Loucy (cell line): ENCODE measurements around the gene KLHL14.

Experiments used
- EZH2phosphoT487 ChIP-seq: fragments of 200-600 bp; IDR thresholded peaks from 2 replicates; pipeline ENCODE4 v1.6.1; 2018; ENCODE audit warnings: antibody characterized with exemption, mild to moderate bottlenecking, moderate library complexity, borderline replicate concordance
- TF ChIP-seq, protein P1 (sequence below): fragments of 200-600 bp; sonication (generic); conservative IDR thresholded peaks from 2 replicates; pipeline ENCODE4 v1.5.1; 2014; ENCODE audit warnings: mild to moderate bottlenecking, antibody characterized with exemption, low read length

DNA sequence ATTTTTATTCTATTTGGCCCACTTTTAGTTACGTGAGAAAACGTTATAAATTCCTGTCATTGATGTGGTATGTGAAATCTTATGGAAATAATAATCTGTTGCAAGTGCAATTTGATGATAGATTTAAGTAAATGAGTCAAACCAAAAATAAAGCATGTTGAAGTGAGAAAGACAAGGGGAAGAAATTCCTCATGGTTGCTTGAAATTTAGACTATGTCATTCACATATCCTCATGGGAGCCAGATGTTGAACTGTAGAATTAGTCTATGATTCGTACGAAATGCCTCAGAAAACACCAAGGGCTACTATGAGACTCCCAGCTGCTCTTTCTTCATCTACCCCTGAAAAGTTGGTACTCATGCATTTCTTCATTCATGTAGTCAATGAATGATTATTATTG, 55.7 kb downstream of the KLHL14 start:
- TF ChIP-seq, protein P1, sequence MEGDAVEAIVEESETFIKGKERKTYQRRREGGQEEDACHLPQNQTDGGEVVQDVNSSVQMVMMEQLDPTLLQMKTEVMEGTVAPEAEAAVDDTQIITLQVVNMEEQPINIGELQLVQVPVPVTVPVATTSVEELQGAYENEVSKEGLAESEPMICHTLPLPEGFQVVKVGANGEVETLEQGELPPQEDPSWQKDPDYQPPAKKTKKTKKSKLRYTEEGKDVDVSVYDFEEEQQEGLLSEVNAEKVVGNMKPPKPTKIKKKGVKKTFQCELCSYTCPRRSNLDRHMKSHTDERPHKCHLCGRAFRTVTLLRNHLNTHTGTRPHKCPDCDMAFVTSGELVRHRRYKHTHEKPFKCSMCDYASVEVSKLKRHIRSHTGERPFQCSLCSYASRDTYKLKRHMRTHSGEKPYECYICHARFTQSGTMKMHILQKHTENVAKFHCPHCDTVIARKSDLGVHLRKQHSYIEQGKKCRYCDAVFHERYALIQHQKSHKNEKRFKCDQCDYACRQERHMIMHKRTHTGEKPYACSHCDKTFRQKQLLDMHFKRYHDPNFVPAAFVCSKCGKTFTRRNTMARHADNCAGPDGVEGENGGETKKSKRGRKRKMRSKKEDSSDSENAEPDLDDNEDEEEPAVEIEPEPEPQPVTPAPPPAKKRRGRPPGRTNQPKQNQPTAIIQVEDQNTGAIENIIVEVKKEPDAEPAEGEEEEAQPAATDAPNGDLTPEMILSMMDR: no peak
- TF ChIP-seq EZH2phosphoT487: no peak
